ENCODE data around the gene CCDC97. TPM values are rescaled to one million over a fixed set of nuclear protein-coding genes. Genes with fewer than 3 reads are reported as not detected.

CCDC97 gene
- total RNA-seq, 1 experiment from 2014 or later = 39.4 TPM

- no peak overlapping the region for H4K5ac ChIP-seq (ENCODE audit: insufficient read length, low read depth, low read length)
- WGBS (ENCODE audit: extremely low coverage, insufficient read length, low lambda C conversion rate) = no CpG with 5 or more reads among the region's 7 CpGs
- no peak overlapping the region for H3K4me2 ChIP-seq (ENCODE audit: insufficient read depth, insufficient read length, low read length)
Observed at GRCh38 chr19:41297628-41298347, 12.2 kb upstream of the CCDC97 start.

More at GRCh38 chr19:41297628-41298347, 12.2 kb upstream of the CCDC97 start:
- Histone ChIP-seq H2BK15ac (ENCODE audit: low read depth, low read length) (no peak overlapping the region), H3K23ac (ENCODE audit: insufficient read length, low read depth, low read length) (no peak overlapping the region), H3K79me2 (ENCODE audit: insufficient read depth, low read length) (no peaks in the 10 kb centered on the region), H3K56ac (ENCODE audit: insufficient read length, low read depth, low read length) (no peak overlapping the region), H3K27ac (ENCODE audit: insufficient read length, low read depth, low read length) (no peak overlapping the region), H3K9me3 (ENCODE audit: control insufficient read depth, low read depth, low read length) (no peaks in the 10 kb centered on the region), H3K79me1 (ENCODE audit: insufficient read depth, low read depth, low read length, poor library complexity, severe bottlenecking) (no peaks in the 10 kb centered on the region), H3K23me2 (ENCODE audit: insufficient read length, low read depth, low read length, poor library complexity, severe bottlenecking) (no peaks in the 10 kb centered on the region), H3K4me1 (ENCODE audit: insufficient read depth, low read length) (no peaks in the 10 kb centered on the region), H3K18ac (ENCODE audit: insufficient read length, low read depth, low read length) (no peak overlapping the region), H3K27me3 (ENCODE audit: insufficient read depth, low read length) (no peaks in the 10 kb centered on the region; the same call in 1 of the 2 replicates), H4K20me1 (ENCODE audit: control insufficient read depth, insufficient read depth, insufficient read length) (no peaks in the 10 kb centered on the region), H2BK20ac (ENCODE audit: low read depth, low read length, poor library complexity, severe bottlenecking) (no peak overlapping the region), H2BK12ac (ENCODE audit: insufficient read length, low read depth, low read length) (no peak overlapping the region), H3K9ac (ENCODE audit: extremely low read depth, insufficient read length, low read length) (no peak overlapping the region), H3K14ac (ENCODE audit: insufficient read depth, low read length) (no peak overlapping the region), H4K91ac (ENCODE audit: insufficient read length, low read depth, low read length) (no peak overlapping the region), H2AK5ac (ENCODE audit: insufficient read length, low read length) (no peak overlapping the region), H3K4ac (ENCODE audit: low read depth, low read length) (no peak overlapping the region), H2AFZ (ENCODE audit: low read length) (no peak overlapping the region), H4K8ac (replicated peaks; ENCODE audit: insufficient read length, low read depth, low read length) (no peak overlapping the region), H2BK120ac (ENCODE audit: low read depth, low read length, poor library complexity, severe bottlenecking) (no peak overlapping the region), H3T11ph (ENCODE audit: low read length) (no peak overlapping the region), H2BK5ac (ENCODE audit: insufficient read length, low read length) (no peak overlapping the region)
- Mint-ChIP-seq H3K4me3 (no peak overlapping the region), H3K27ac (peak overlapping the region in 2 of 3 experiments; percentile 8 to 77; a peak in 3 of 7 replicates), H3K9me3 (no peaks in the 10 kb centered on the region), H3K27me3 (ENCODE audit: low read depth) (no peaks in the 10 kb centered on the region), H3K36me3 (ENCODE audit: insufficient read depth in 1 of 3, low read depth in 3 of 3) (peaks cover 67 to 100% (median 97%) of the 10 kb centered on the region in 3 experiments; a peak in 6 of 7 replicates), H3K4me1 (no peaks in the 10 kb centered on the region)
- no peak for TF ChIP-seq CTCF (conservative IDR thresholded peaks at IDR 0.05)
- no peak for DNase-seq

Data from H9 (cell line).